Measurements from ENCODE around the gene DENND4A.
"Not testable (repeated sequence)": the region's sequence is repeated elsewhere in the genome, so short reads cannot be mapped to it uniquely, and the experiment has no call there.

DENND4A gene

GRCh38 chr15:65787260-65787659 is 4.8 kb downstream of the DENND4A start:
- peak overlapping the region; percentile 27; the same call in 1 of the 2 replicates for H3K4me3 ChIP-seq (ENCODE audit: low read length)

GRCh38 chr15:65785151-65785550 is 6.9 kb downstream of the DENND4A start:
- no peak overlapping the region for H3K4me3 ChIP-seq (ENCODE audit: low read length)
- no peak for TF ChIP-seq ZNF274 (IDR thresholded peaks at IDR 0.05; ENCODE audit: low read depth, low read length)

More at GRCh38 chr15:65787260-65787659, 4.8 kb downstream of the DENND4A start:
- no peak for TF ChIP-seq ZNF274 (IDR thresholded peaks at IDR 0.05; ENCODE audit: low read depth, low read length)

- no peak for TF ChIP-seq ZNF274 (IDR thresholded peaks at IDR 0.05; ENCODE audit: low read depth, low read length)
Measured at GRCh38 chr15:65783872-65784271, 8.2 kb downstream of the DENND4A start.

GRCh38 chr15:65782096-65782495 is 10.0 kb downstream of the DENND4A start:
- no peak for TF ChIP-seq ZNF274 (IDR thresholded peaks at IDR 0.05; ENCODE audit: low read depth, low read length)
- no peak overlapping the region for H3K4me3 ChIP-seq (ENCODE audit: low read length)

More at GRCh38 chr15:65783872-65784271, 8.2 kb downstream of the DENND4A start:
- no peak overlapping the region for H3K4me3 ChIP-seq (ENCODE audit: low read length)

- H3K4me3 ChIP-seq (ENCODE audit: low read length): not testable (repeated sequence)
Measured at GRCh38 chr15:65778701-65779100, 13.4 kb downstream of the DENND4A start.

- H3K4me3 ChIP-seq (ENCODE audit: low read length): no peak overlapping the region
- TF ChIP-seq ZNF274 (IDR thresholded peaks at IDR 0.05; ENCODE audit: low read depth, low read length): no peak
Measured at GRCh38 chr15:65778269-65778668, 13.8 kb downstream of the DENND4A start.

GRCh38 chr15:65777843-65778242 is 14.2 kb downstream of the DENND4A start:
- TF ChIP-seq ZNF274 (IDR thresholded peaks at IDR 0.05; ENCODE audit: low read depth, low read length): no peak
- H3K4me3 ChIP-seq (ENCODE audit: low read length): no peak overlapping the region; the same call in 1 of the 2 replicates

GRCh38 chr15:65777053-65777452 is 15.0 kb downstream of the DENND4A start:
- no peak for TF ChIP-seq ZNF274 (IDR thresholded peaks at IDR 0.05; ENCODE audit: low read depth, low read length)
- peak overlapping the region; percentile 47; the same call in 1 of the 2 replicates for H3K4me3 ChIP-seq (ENCODE audit: low read length)

GRCh38 chr15:65773386-65774111 is 18.5 kb downstream of the DENND4A start:
- TF ChIP-seq ZNF274 (IDR thresholded peaks at IDR 0.05; ENCODE audit: low read depth, low read length): no peak
- H3K4me3 ChIP-seq (ENCODE audit: low read length): peak overlapping the region; percentile 32

- no peak for TF ChIP-seq ZNF274 (IDR thresholded peaks at IDR 0.05; ENCODE audit: low read depth, low read length)
- H3K4me3 ChIP-seq (ENCODE audit: low read length): no peak overlapping the region; the same call in 1 of the 2 replicates
Measured at GRCh38 chr15:65772930-65773329, 19.2 kb downstream of the DENND4A start.

GRCh38 chr15:65771870-65772269 is 20.2 kb downstream of the DENND4A start:
- TF ChIP-seq ZNF274 (IDR thresholded peaks at IDR 0.05; ENCODE audit: low read depth, low read length): no peak
- no peak overlapping the region for H3K4me3 ChIP-seq (ENCODE audit: low read length)

GRCh38 chr15:65769482-65769881 is 22.6 kb downstream of the DENND4A start:
- no peak for TF ChIP-seq ZNF274 (IDR thresholded peaks at IDR 0.05; ENCODE audit: low read depth, low read length)
- H3K4me3 ChIP-seq (ENCODE audit: low read length): no peak overlapping the region; the same call in 1 of the 2 replicates

- TF ChIP-seq ZNF274 (IDR thresholded peaks at IDR 0.05; ENCODE audit: low read depth, low read length): no peak
- H3K4me3 ChIP-seq (ENCODE audit: low read length): no peak overlapping the region
Measured at GRCh38 chr15:65767895-65768294, 24.2 kb downstream of the DENND4A start.

GRCh38 chr15:65767264-65767595 is 24.9 kb downstream of the DENND4A start:
- H3K4me3 ChIP-seq (ENCODE audit: low read length): no peak overlapping the region
- no peak for TF ChIP-seq ZNF274 (IDR thresholded peaks at IDR 0.05; ENCODE audit: low read depth, low read length)

GRCh38 chr15:65766422-65767263 is 25.4 kb downstream of the DENND4A start:
- H3K4me3 ChIP-seq (ENCODE audit: low read length): no peak overlapping the region
- no peak for TF ChIP-seq ZNF274 (IDR thresholded peaks at IDR 0.05; ENCODE audit: low read depth, low read length)

Measured in GM08714 (cell line).